ENCODE results near the gene EML1.

EML1 gene

DNA sequence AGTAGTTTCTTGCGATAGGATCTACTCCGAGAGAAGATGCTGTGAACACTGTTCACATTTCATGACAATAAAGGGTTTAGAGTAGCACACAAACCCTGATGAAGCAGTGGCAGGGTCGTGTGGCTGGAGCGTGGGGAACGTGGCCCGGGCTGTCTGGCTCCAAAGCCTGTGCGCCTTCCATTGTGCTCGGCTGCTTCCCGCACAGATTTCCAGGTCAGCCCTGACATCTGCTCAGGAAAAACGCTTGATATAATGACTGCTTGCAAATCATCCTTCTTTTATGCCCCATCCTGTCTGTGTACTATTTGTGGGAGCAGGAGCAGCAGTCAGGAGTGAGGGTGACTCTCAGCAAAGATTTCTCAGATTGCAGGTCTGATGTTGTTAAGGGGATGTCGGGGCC lies 78.6 kb downstream of the EML1 start:
- DNase-seq (ENCODE audit: low read depth, low spot score): no peak

DNA sequence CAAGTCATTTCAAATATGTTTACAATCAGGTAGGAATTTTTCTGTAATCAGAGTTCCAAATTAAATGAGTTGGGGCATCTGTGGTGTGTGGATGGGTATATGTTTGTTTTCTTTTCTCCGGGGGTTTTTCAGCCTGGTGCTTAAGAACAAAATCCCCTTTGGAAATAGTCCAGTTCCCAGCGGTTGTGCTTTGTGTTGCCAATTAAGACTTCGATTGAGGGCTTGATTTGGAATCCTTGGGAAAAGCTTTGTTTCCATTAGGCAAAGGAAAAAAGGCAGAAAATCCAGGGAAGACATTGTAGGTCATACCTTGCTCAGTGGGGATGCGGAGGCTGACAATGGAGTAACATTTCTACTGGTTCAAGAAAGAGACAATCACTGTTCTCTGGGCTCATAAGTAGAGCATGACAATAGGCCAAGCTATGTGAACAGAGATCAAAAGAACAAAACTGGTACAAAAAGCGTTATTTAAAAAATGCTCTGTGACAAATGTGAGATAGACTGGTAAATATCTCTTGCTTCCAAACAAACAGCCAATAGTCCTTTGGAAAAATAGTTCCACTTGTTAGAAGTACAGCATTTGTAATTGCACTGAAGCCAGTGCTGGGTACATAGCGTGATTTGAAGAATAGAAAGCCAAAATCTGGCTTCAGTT lies 79.7 kb downstream of the EML1 start:
- DNase-seq (ENCODE audit: low read depth, low spot score): no peak

GRCh38 chr14:99873653-99874052 lies 80.4 kb downstream of the EML1 start:
- no peak for DNase-seq (ENCODE audit: low read depth, low spot score)

DNA sequence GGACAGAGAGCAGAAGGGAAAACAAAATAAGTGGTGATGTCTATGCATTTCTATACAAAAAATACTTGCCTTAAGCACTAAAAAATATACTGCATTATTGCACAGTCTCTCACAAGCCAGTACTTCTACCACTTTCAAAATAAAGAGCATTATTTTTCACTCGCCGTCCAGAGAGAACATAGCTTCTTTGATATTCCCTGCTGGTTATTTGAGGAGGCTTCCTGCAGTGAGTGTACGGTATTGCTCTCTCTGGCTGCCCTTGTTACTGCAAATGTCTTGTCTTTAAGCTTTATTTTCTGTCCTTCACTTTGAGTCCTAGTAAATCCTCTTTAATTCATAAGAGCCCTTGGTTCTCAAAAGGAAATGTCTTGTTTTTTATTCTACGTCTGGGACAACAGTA lies 81.1 kb downstream of the EML1 start:
- no peak for DNase-seq (ENCODE audit: low read depth, low spot score)

- no peak for DNase-seq (ENCODE audit: low read depth, low spot score)
These were observed 82.2 kb downstream of the EML1 start for GRCh38 chr14:99875421-99875820.

DNA sequence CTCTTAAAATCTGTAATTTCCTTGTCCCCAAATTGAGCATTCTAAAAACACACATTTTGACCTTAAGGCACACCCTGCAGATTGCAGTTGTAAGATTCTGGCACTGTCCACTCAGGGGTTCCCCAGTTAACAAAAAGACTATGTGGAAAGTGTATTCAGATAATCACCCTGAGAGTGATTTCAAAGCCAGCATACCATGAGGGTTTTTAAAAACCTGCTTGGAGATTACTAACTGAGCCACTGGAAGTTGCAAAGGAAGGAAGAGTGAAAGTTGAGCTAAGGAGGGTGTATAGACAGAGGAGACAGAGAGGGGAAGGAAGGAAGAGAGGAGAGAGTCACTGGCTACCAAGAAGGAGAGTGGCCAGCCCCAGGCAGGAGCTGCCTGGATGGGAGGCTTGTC lies 82.6 kb downstream of the EML1 start:
- no peak for DNase-seq (ENCODE audit: low read depth, low spot score)

DNA sequence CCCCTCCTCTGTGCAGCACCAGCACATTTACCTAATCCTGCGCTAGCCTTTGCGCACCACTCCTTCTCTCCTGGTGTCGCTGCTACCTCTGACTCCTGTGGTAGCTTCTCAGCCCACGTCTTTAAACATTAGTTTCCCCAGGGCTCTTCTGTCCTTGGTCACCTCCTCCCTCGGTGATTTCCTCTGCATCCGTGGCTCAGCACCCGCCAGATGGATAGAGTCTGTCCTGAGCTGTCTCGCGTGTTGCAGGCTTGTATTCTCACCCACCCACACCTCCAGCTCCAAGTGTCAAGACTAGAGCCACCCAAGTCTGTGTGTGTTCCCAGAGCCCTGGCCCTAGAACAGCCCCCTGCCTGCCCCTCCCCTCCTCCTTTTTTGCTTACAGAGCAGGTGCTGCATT lies 83.2 kb downstream of the EML1 start:
- no peak for DNase-seq (ENCODE audit: low read depth, low spot score)

DNA sequence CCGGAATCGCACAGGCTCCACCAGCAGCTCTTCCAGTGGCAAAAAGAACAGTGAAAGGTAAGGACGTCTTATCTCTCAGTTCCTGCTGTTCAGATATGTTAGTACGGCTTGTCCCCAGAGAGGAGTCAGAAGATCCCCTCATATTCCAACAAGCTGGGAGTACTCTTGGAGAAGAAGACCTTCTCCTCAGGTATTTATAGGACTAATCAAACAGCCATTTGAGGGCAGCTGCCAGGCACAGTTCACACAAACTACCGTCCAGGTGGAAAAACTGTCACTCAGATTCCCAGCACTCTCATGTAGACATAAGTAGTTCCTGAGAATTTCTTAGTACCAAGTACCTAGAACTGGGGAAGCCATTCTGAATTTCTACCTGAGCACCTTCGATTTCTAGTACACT lies 85.3 kb downstream of the EML1 start:
- DNase-seq (ENCODE audit: low read depth, low spot score): no peak

GRCh38 chr14:99879401-99880295 lies 86.4 kb downstream of the EML1 start:
- no peak for DNase-seq (ENCODE audit: low read depth, low spot score)

GRCh38 chr14:99880651-99881420 lies 87.6 kb downstream of the EML1 start:
- no peak for DNase-seq (ENCODE audit: low read depth, low spot score)

- DNase-seq (ENCODE audit: low read depth, low spot score): no peak
These were observed 90.8 kb downstream of the EML1 start for GRCh38 chr14:99883866-99884650.

GRCh38 chr14:99884834-99885648 lies 91.8 kb downstream of the EML1 start:
- no peak for DNase-seq (ENCODE audit: low read depth, low spot score)

DNA sequence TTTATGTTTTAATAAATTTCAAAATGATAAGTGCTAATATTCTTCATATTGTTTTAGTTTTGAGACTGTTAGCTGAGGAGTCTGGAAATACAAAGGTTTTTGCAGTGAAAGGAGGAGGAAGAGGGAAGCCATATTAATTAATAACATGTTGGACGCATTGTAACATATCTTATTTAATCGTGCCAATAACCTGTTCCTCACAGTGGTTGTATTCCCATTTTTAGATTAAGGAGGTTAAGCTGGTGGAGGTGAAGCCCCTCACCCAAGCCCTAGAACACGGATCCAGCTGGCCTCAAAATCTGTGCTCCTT lies 92.4 kb downstream of the EML1 start:
- no peak for DNase-seq (ENCODE audit: low read depth, low spot score)

DNA sequence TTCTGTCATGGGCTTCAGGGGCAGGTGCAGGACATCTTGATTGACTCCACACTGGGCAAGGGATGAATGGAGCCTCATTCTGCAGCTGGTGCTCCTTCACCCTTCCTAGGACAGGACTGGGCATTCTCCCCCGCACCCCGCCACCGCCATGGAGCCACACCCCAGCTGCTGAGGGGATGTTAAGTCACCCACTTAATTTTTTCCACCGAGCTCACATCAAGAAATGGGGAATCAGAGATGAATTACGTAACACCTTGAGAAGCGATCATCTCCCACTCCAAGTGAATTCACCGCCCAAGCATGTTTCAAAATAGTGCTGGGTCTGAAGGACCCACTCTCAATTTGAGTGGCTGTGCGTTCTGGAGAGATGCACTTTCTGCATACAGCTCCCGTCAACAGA lies 94.2 kb downstream of the EML1 start:
- no peak for DNase-seq (ENCODE audit: low read depth, low spot score)

DNA sequence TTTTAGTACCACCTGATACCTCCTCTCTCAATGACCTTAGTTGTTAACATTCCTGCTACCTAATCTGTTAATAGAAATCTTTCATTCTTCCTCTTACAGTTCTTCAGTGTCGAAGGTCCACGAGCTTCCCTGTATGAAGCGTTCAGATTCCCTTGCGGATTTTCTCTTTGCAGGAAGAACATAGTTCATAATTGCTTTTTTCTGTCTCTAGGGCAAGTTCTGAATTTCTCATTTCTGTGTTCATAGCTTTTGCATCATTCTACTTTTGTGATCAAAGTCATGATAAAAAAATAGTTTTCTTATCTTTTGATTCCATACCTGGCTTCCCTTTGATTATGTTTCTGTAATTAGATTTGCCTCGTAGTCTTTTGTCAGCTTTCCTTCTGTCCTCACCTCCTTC lies 94.9 kb downstream of the EML1 start:
- no peak for DNase-seq (ENCODE audit: low read depth, low spot score)

- no peak for DNase-seq (ENCODE audit: low read depth, low spot score)
These were observed 96.1 kb downstream of the EML1 start for GRCh38 chr14:99889268-99889667.

- no peak for DNase-seq (ENCODE audit: low read depth, low spot score)
These were observed 98.1 kb downstream of the EML1 start for GRCh38 chr14:99891266-99891665.

GRCh38 chr14:99891900-99892299 lies 98.7 kb downstream of the EML1 start:
- no peak for DNase-seq (ENCODE audit: low read depth, low spot score)

DNA sequence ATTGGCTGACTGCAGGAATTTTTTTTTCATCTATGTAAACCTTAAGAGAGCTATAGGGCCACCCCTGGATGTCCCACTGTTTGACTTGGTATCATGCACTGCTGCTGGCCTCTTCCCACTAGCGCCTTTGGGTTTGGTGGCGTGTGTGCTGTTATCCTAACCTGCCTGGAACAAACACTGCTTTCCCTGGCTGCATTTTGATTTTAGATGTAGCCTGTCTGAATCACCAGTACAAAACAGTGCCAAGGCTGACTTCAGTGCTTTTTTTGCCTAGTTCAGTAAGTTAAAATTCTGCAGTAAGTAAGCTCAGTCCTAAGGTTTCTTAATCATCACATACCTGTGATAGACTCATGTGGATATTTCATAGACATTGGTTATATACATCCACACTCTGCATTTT lies 99.2 kb downstream of the EML1 start:
- DNase-seq (ENCODE audit: low read depth, low spot score): no peak

GRCh38 chr14:99896361-99896760 lies 103.1 kb downstream of the EML1 start:
- DNase-seq (ENCODE audit: low read depth, low spot score): no peak

DNA sequence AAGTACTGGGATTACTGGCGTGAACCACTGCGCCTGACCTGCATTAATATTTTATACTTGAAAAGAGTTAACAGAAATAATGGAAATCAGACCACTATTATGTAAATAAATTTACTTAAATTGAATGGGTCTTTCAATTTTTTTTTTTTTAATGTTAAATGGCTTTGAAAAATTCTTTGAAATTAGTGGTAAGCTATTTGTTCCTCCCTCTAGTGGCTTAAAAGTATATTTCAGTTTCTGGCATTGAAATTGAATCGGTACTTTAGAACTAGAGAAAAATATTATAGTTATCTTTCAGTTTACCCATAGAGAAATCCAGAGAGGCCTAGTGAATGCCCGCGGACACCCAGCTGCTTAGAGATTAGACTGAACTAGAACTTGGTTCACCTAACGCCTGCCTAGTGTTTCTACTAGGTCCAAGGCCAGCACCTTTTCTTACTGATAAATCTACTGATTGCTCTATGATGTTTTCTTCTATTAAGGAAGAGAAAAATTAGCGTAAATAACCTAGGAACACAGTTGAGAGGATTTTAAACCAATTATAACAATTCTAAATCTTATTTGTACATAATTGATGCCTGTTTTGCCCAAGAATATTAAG lies 106.5 kb downstream of the EML1 start:
- DNase-seq (ENCODE audit: low read depth, low spot score): no peak
